Urinary bladder (tissue), 4 donors: ENCODE results near the gene LYZL6. TPM values are rescaled to one million over a fixed set of nuclear protein-coding genes. Genes with fewer than 3 reads are reported as not detected.
A peak's percentile ranks its signal among the peaks of the same experiment; 100 is the strongest.

Experiments used
- DNase-seq: peaks from one replicate; pipeline ENCODE4 v3.0.0-alpha.2; 2015; ENCODE audit errors: extremely low spot score
- H3K27ac ChIP-seq: one replicate; pipeline ENCODE4 v1.5.1; 2013; ENCODE audit warnings: low read depth, mild to moderate bottlenecking, moderate library complexity
- H3K36me3 ChIP-seq: one replicate; pipeline ENCODE4 v1.6.1; 2013; ENCODE audit warnings: mild to moderate bottlenecking, moderate library complexity; ENCODE audit not compliant: insufficient read depth
- H3K4me1 ChIP-seq: one replicate; pipeline ENCODE4 v1.6.1; 2013; ENCODE audit warnings: mild to moderate bottlenecking, moderate library complexity; ENCODE audit not compliant: insufficient read depth
- H3K4me3 ChIP-seq: one replicate; pipeline ENCODE4 v1.5.1; 2013; ENCODE audit warnings: low read depth, low read length
- WGBS: extraction: QIAGEN DNeasy Blood & Tissue Kit; methylation state at CpG from one replicate; pipeline ENCODE4 v1.1.7; 2013; 5-methylcytosine and 5-hydroxymethylcytosine counted together
- polyA plus RNA-seq: library from polyadenylated mRNA; stranded (reverse); fragments of 200-250 nt; gene quantifications from one replicate; pipeline ENCODE4 v1.2.3, GENCODE V29; 2013
- total RNA-seq: library from RNA; depleted of rRNA; stranded (reverse); fragments of >200 nt; gene quantifications from one replicate; pipeline ENCODE4 v1.2.3, GENCODE V29; 2014
- donor health status: healthy with polysubstance abuse.
- donor health status: healthy.

The LYZL6 gene
- total RNA-seq (not detected), polyA plus RNA-seq (not detected)

- WGBS = 83% methylated on average over 2 of the region's 2 CpGs
- Histone ChIP-seq H3K27ac (no peak within 1 kb of the TSS), H3K36me3 (no peaks in the 10 kb centered on the region), H3K4me1 (no peaks in the 10 kb centered on the region), H3K4me3 (no peak within 1 kb of the TSS)
- DNase-seq = no peak
Measured at GRCh38 chr17:35943537-35943936, at the start of gene LYZL6. Gene LYZL6, minus strand, starts transcription at chr17:35943713. Its CDS starts 4,357 bp downstream, at chr17:35939356.

- Histone ChIP-seq H3K36me3 (no peaks in the 10 kb centered on the region), H3K4me1 (no peaks in the 10 kb centered on the region), H3K27ac (no peak overlapping the region), H3K4me3 (no peak overlapping the region)
- 85% methylated on average over 2 of the region's 2 CpGs for WGBS
- no peak for DNase-seq
Measured at GRCh38 chr17:35991075-35991474, 47.6 kb upstream of the LYZL6 start.

DNA sequence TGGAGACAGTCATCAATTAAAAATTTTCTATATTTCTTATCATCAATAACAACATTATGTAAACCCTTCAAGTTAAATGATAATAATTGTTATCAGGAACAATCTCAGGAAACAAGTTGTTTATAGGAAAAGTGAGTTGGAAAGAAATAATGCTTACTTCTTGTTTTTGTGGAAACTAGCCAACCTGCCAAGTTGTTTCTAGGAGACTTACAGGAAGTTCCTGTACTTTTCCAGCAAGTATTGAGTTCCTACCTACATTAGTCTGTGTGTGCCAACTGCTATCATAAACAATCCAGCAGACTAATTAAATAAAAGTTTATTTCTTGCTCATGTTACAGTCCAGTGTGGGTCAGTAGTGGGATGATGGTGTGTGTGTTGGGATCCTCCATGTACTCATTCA lies 44.7 kb upstream of the LYZL6 start:
- no peak for DNase-seq
- Histone ChIP-seq H3K4me3 (no peak overlapping the region), H3K4me1 (no peaks in the 10 kb centered on the region), H3K36me3 (no peaks in the 10 kb centered on the region), H3K27ac (no peak overlapping the region)

DNA sequence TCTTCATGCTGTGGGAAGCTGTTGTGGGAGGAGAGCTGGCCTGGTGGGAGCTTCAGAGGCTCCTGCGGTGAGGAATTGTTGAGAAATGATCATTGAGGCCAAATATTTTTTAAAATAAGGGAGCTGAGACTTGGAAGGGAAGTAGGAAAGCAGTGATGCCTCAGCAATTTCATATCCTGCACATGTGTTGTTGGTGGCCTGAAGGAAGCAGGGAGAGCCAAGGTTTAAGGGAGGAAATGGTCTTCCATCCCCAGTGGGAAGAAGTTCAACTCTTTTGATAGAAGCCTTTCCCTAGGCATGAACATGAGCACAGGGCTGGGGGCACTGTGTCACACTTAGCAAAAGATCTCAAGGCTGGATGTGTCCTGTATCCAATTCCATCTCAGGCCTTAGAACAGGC lies 43.1 kb upstream of the LYZL6 start, which contains the start of gene CCL14:
TSS of gene CCL14 (minus strand) at position 87 of the 400 bp plus-strand sequence. CDS start at position 7, 80 bp downstream.
- Histone ChIP-seq H3K4me3 (peak within 1 kb of the TSS; percentile 10), H3K36me3 (no peaks in the 10 kb centered on the region), H3K27ac (no peak within 1 kb of the TSS), H3K4me1 (no peaks in the 10 kb centered on the region)
- DNase-seq = no peak
- 81% methylated on average over 1 of the region's 1 CpG for WGBS

DNA sequence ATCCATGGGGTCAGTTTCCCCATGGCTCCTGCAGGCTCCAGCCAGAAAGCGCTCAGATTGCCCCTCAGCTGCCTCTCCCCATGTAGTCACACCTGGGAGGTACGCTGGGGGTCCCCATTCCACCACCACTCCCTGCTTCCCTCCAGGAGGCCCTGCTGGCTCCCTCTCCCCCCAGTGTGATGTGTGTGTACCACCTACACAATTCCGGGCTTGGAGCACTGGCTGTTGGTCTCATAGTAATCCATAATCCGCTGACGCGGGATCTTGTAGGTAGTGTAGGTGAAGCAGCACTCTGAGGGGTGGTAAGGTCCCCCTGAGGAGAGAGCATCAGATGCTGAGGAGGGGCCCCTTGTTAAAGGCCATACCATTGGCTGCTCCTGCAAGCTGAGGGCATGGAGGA lies 40.6 kb upstream of the LYZL6 start:
- DNase-seq = no peak
- Histone ChIP-seq H3K4me3 (no peak overlapping the region), H3K4me1 (no peaks in the 10 kb centered on the region), H3K36me3 (no peaks in the 10 kb centered on the region), H3K27ac (no peak overlapping the region)
- 93% methylated on average over 6 of the region's 6 CpGs for WGBS

DNA sequence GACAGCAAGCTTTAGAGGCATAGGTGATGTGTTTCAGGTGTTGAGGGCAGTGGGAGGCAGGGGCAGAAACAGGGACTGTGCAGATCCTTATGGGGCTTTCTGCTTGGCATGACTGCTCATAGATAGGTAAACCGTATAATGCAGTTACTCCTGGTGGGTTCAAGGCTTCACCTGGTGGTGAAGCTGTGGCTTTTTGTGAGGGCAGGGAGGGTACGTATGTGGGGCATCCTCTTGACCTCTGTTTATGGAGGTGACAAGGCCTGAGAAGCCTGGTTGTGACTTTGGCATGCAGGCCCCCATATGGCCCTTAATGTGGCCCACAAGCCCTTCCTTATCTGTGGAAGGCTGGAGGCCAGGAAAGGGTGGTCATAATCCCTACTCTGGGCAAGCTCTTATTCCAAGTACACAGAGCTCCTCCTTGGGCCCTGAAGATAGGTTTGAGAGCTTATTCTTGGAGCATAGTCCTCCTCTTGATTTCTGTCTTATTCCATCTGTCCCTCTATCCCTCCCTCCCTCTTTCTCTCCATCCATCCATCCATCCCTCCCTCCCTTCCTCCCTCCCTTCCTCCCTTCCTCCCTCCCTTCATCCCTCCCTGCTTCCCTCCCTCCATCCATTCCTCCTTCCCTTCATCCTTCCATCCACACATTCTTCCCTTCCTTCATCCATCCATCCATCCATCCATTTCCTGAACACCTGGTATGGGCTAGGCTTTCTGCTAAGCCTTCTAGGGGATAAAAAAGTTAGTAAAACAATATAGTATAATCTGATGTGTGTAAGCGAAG lies 39.1 kb upstream of the LYZL6 start:
- Histone ChIP-seq H3K4me1 (no peaks in the 10 kb centered on the region), H3K4me3 (no peak overlapping the region), H3K36me3 (no peaks in the 10 kb centered on the region), H3K27ac (no peak overlapping the region)
- DNase-seq = no peak
- 87% methylated on average over 3 of the region's 3 CpGs for WGBS

- Histone ChIP-seq H3K27ac (no peak overlapping the region), H3K4me3 (no peak overlapping the region), H3K36me3 (no peaks in the 10 kb centered on the region), H3K4me1 (no peaks in the 10 kb centered on the region)
- DNase-seq = no peak
- WGBS = 74% methylated on average over 4 of the region's 4 CpGs
Measured at GRCh38 chr17:35981908-35982330, 38.4 kb upstream of the LYZL6 start.

- Histone ChIP-seq H3K36me3 (no peaks in the 10 kb centered on the region), H3K4me1 (no peaks in the 10 kb centered on the region), H3K4me3 (no peak within 1 kb of the TSS), H3K27ac (no peak within 1 kb of the TSS)
- no peak for DNase-seq
- 89% methylated on average over 12 of the region's 12 CpGs for WGBS
Measured at GRCh38 chr17:35981246-35981645, 37.7 kb upstream of the LYZL6 start, which contains the start of gene CCL16. Gene CCL16, minus strand, starts transcription at chr17:35981497. Its CDS starts 77 bp downstream, at chr17:35981420.

DNA sequence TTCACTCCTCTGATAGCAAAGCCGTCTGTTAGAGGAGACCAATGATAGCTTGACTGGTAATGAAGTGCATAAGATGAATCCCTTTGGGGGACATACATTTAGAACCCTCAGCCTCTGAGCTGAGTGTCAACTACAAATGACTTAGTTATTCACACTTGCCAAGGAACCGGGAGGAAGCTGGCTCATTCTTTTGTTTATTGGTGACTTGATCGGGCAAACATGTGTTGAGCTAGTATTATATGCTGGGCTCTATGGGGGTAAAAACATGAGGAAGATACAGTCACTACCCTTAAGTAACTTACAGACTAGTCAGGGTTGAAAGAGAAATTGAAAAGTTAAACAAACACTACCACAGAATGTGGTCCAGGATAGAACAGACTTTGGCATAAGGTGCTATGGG lies 34.8 kb upstream of the LYZL6 start:
- WGBS = 70% methylated on average over 3 of the region's 3 CpGs
- no peaks in the 10 kb centered on the region for H3K36me3 ChIP-seq
- no peak overlapping the region for H3K27ac ChIP-seq
- H3K4me3 ChIP-seq = no peak overlapping the region
- DNase-seq = no peak
- H3K4me1 ChIP-seq = no peaks in the 10 kb centered on the region

DNA sequence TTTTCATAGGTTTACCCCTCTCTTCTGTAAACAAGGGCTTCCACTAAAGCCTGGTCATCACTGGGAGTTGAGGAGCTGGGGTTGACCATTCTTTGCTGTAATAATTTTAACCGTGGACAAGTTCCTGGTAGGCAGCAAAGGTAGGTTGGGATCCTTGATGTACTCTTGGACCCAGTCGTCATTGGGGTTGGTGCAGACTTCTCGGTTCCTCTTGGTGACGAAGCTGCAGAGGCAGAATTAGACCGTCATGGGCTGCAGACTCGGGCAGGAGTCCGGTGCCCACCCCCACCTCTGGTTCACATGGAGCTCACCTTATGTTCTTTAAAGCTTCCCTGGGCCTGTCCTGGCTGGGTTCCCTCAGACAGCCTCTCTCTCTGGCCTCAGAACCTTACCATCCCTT lies 34.0 kb upstream of the LYZL6 start:
- DNase-seq = no peak
- 90% methylated on average over 7 of the region's 7 CpGs for WGBS
- H3K36me3 ChIP-seq = no peaks in the 10 kb centered on the region
- H3K4me3 ChIP-seq = no peak overlapping the region
- no peak overlapping the region for H3K27ac ChIP-seq
- H3K4me1 ChIP-seq = no peaks in the 10 kb centered on the region

- DNase-seq = no peak
- Histone ChIP-seq H3K27ac (no peak overlapping the region), H3K4me3 (no peak overlapping the region), H3K36me3 (no peaks in the 10 kb centered on the region), H3K4me1 (no peaks in the 10 kb centered on the region)
- 46% methylated on average over 10 of the region's 10 CpGs for WGBS
Measured at GRCh38 chr17:35973333-35974260, 30.1 kb upstream of the LYZL6 start.

GRCh38 chr17:35972945-35973332 lies 29.4 kb upstream of the LYZL6 start:
- WGBS = 78% methylated on average over 4 of the region's 4 CpGs
- DNase-seq = no peak
- no peak overlapping the region for H3K4me3 ChIP-seq

DNA sequence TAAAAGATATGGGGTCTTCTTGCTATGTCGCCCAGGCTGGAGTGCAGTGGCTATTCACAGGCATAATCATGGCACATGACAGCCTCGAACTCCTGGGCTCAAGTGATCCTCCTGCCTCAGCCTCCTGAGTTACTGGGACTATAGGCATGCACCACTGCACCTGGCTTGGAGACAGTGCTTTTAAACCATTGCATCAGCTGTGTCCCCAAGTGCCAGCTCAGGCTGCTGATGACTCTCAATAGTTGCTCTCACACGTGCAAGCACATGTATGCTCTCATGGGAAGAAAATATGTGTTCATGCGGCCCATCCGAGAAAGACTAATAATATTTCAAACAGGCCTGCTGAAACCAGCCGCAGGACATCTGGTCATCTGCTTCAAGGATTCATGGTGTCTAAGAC lies 29.0 kb upstream of the LYZL6 start:
- no peak for DNase-seq
- H3K36me3 ChIP-seq = no peaks in the 10 kb centered on the region
- no peaks in the 10 kb centered on the region for H3K4me1 ChIP-seq
- 76% methylated on average over 6 of the region's 6 CpGs for WGBS
- H3K4me3 ChIP-seq = no peak overlapping the region
- H3K27ac ChIP-seq = no peak overlapping the region

More at GRCh38 chr17:35972945-35973332, 29.4 kb upstream of the LYZL6 start:
- H3K4me1 ChIP-seq = no peaks in the 10 kb centered on the region
- H3K27ac ChIP-seq = no peak overlapping the region
- H3K36me3 ChIP-seq = no peaks in the 10 kb centered on the region

DNA sequence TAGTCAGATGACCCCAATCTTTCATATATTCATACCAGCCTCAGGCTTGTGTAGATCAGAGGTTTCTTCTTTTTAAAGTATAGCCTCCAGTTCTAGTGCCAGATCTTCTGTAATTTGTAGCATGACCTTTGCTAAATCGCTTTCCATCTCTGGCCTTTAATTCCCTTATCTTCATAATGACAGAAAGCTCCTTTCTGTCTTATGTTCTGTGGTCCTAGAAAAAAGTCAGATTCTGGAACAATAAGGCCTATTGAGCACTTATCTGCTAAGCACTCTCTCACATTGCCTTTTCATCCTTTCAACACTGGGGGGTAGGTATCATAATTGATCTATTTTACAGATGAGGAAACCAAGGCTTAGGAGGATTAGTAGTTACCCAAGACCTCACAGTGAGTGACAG lies 28.6 kb upstream of the LYZL6 start:
- no peaks in the 10 kb centered on the region for H3K36me3 ChIP-seq
- 58% methylated on average over 1 of the region's 1 CpG for WGBS
- DNase-seq = no peak
- no peaks in the 10 kb centered on the region for H3K4me1 ChIP-seq
- H3K4me3 ChIP-seq = no peak overlapping the region
- no peak overlapping the region for H3K27ac ChIP-seq
